GM18861 (cell line): Measurements from ENCODE around the gene POU2F1.
A peak's percentile ranks its signal among the peaks of the same experiment; 100 is the strongest.

Source experiments
- ATAC-seq: cut with Tn5 transposase; IDR thresholded peaks from one replicate; pipeline ENCODE4 v1.9.1; 2021; ENCODE audit not compliant: unreplicated experiment

POU2F1 gene

DNA sequence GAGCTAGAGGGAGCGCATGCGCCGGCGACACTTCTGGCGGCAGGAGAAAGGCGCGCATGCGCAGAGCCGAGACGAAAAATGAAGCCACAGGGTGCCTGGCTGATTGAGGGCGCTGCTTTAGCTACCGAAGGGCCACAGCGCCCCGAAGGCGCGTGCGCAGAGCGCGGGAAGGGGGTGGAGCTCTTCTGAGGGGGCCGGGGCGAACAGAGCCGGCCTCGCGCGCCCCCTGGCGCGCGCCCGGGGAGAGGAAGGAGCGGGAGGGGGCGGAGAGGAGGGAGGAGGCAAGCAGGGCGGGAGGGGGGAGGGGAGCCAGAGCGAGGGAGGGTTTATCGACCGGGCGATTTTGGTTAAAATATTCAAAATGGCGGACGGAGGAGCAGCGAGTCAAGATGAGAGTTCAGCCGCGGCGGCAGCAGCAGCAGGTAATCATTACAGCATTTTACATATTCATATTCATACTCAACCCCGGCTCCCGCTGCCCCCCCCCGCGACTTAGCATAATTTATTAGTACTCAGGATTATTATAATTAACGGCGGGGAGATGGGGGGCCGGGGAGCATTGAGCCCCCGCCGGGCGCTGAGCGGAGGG, at the start of gene POU2F1:
TSS of gene POU2F1 (plus strand) at position 350 of the 589 bp plus-strand sequence. CDS start at position 362, 12 bp downstream.
- ATAC-seq: peak; percentile 55

DNA sequence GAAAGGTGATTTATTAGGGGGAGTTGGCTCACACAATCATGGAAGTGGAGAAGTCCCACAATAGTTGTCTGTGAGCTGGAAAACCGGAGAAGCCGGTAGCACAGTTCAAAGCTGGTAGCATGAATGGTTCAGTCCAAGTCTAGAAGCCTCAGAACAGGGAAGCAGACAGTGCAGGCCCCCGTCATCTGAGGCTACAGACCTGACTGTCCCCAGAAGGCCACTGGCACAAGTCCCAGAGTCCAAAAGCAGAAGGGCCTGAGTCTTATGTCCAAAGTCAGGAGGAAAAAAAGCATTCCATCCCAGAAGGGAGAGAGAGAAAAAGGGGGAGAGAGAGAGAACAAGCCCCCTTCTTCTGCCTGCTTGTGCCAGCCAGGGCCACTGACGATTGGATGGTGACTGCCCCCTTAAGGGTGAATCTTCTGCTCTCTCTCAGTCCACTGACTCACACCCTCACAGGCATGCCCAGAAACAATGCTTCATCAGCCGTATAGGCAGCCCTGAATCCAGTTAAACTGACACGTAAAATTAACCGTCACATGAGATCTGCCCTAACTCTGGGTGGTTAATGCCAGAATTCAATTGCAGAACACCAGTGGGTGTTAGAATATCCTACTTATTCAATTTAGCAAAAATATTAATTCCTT, 49.3 kb upstream of the POU2F1 start:
- no peak for ATAC-seq

DNA sequence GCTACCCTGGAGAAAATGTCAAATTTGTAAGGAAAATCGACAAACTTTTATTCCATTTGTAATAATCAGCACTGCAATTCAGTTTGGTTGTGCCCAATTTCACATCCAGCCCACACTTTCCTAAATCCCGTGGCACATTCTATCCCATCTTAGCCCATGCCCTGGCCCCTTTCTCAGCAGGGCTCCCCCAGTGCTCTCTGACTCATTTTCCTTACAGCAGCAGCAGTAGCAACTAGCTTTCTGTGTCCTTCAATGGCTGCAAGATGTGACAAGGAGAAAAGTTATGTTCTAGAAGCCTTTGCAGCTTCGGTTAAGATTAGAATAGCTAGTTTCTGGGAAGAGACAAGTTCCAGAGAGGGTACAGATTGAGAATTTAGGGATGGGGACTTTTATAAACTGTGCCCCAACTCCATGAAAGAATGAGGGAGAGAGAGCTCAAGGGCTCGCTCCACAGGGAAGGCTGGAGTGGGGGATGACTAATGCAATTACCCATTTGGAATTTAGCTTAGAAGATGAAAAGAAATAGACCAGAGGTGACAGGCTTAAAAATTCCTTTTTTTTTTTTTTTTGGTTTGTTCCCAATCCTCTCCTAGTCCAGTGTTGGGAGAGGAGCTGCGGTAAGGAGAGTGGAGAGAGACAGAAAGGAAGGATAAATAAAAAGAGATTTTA, 47.0 kb upstream of the POU2F1 start:
- ATAC-seq: no peak

DNA sequence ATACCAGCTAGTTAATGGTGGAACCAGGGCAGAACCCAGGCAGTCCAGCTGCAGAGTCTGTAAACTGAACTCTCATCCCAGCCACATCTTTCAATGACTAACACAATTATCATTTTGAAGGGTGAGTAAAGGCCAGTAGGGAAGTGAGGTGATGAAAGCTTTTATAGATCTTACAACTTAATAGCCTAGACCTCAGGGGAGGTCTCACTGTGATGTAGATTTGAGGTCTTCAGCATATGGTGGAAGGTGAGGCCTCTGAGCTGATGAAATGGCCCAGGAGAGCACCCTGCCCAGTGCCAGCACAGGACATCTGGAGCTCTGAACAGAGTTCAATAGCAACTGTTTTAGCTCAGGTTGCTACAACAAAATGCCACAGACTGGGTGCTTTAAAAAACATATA, 44.8 kb upstream of the POU2F1 start:
- ATAC-seq: no peak

DNA sequence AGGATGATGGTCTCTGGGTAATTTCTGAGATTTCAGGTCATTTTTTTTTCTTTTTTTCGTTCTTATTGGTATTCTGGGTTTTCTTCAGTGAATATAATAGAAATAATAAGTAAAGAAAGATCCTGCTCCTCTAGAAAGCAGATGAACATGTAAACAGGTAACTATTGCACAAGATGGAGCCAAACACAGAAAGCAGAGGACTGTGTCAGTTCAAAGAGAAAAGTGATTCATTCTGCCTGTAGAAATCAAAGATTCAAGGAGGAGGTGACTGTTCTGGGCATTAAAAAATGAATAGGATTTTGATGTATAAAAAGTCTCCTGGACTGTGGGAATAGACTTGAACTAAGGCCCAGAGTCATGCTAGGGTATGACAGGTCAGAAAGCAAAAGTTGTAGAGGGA, 41.9 kb upstream of the POU2F1 start:
- ATAC-seq: no peak

DNA sequence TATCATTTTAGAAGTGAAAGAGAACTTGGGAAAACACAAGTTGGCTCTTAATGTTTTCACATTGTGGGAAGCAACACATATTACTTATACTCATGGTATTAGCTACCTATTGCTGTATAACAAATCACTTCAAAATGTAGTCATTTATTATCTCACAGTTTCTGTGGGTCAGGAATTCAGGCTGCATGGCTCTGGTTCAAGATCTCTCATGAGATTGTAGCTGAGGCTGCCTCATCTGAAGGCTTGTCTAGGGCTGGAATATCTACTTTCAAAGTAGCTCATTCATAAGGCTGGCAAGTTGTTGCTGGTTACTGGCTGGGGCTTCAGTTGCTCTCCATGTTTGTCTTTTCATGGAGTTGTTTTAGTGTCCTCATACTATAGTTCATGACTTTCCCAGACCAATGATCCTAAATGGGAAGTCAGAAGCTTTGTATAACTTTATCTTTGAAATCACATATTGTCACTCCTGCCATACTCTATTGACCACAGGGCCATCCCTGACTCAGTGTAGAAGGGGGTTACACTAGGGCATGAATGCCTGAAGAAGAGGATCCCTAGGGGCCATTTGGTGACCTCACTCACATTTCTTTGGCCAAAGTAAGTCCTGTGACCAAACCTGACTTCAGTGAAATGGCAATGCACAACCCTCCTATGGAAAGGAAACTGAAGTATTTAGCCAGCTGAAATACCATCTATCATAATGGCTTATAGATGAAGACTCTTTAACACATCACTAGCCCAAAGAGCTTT, 37.9 kb upstream of the POU2F1 start:
- no peak for ATAC-seq

DNA sequence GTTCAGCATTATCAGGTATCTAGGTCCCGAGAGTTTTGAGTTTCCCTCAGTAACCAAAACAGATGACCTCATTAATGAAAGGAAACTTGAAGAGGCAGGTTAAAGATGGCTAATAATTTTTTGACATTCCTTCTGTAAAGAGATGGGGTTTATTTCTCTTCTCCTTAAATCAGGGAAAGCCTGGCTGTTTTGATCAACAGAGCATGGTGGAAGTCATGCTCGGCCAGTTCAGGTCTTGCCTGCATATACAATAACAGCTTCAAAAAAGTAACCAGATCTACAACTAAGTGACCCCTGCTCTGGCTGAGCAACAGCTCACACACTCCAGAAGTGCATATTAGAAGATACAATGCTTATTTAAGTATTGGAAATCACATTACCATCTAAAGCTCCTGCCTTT, 36.6 kb upstream of the POU2F1 start:
- no peak for ATAC-seq

DNA sequence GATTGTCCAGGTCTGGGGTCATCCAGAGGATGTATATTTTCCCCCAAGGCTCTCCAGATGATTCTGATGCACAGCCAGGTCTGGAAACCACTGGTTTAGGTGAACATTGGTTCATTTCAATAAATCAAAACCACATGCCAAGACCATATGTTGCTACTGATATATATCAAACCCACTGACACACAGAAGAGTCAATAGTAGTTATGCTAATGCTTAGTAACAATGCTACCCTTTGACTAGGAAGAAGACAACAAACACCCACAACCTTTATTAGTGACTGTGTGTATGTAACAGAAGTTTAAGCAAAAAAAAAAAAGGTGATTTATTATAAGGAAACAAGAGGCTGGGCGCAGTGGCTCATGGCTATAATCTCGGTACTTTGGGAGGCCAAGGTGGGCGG, 35.6 kb upstream of the POU2F1 start:
- ATAC-seq: no peak

DNA sequence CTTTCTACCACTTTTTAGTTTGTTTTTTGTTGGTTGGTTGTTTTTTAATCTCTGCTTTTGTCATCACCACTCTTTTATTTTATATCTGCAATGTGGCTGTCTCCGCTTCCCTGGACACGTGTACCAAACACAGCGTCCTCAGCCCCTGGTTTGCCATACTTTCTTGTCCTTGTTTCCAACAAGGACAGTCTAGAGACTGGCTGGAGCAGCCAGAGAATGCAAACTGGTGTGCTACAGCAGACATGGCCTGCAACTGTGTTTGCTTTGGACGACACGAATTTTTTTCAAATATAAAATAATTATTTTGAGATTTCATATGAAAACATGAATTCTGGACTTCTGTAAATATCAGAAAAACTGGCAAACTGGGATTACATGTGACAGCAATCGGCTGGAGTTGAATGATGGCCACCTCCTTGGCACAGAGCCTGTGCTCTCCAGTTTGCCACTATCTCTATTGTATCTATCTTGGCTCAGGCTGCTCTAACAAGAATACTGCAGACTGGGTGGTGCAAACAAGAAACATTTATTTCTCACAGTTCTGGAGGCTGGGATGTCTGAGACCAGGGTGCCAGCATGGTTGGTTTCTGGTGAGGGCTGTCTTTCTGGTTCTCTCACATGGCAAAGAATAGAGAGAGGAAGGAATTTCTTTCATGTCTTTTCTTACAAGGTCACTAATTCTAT, 34.6 kb upstream of the POU2F1 start:
- ATAC-seq: no peak

DNA sequence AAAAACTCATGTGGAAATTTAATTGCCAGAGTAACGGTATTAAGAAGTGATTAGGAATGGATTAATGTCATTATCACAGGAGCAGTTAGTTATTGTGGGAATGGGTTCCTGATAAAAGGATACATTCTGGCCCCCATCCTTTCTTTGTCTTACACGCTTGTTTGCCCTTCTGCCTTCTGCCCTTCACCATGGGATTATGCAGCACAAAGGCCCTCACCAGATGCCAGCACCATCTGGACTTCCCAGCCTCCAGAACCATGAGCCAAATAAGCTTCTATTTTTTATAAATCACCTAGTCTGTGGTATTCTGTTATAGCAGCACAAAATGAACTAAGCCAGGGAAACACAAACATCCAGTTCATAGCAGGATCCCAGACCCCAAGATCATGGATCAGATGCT, 33.9 kb upstream of the POU2F1 start:
- ATAC-seq: no peak

DNA sequence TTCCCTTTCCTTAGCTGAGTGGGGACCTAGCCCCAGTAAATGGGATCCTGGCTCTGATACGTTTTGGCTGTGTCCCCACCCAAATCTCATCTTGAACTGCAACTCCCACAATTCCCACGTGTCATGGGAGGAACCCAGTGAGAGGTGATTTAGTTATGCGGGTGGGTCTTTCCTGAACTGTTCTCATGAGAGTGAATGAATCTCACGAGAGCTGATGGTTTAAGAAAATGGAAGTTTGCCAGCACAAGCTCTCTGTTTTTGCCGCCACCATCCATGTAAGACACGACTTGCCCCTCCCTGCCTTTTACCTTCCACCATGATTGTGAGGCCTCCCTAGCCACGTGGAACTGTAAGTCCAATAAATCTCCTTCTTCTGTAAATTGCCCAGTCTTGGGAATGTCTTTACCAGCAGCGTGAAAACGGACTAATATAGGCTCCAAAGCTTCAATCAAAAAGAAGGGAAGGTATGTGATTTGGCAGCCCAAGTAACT, 29.9 kb upstream of the POU2F1 start:
- no peak for ATAC-seq

DNA sequence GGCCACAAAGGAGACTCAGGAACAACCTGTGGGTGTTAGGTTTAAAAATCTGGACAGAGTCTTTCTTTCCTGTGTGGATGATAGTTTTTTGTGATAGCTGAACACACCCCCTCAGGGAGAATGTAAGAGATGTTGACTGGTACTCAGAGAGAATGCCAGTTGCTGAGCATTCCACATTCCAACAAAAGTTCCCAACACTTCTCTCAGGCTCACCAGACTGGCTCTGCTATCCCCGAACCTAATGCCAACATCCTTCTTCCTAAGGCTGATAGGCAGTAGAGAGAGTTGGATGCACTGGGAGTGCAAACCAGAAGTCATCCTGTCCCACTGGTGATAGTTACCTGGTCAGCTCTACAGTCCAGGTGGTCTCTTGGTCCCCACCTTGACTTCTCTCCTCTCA, 28.7 kb upstream of the POU2F1 start:
- no peak for ATAC-seq

DNA sequence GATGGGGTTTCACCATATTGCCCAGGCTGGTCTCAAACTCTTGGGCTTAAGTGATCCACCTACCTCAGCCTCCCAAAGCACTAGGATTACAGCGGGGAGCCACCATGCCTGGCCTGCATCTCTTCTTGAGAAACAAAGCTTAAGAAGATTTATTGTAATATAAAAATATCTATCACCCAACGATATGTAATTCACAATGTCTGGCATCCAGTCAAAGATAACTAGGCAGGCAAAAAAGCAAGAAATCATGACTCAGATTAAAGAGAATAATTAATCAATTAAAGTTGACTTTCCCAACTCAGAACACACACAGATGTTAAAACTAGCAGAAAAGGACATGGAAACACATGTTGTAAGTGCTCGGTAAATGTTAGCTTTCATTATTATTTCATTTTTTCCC, 26.5 kb upstream of the POU2F1 start:
- ATAC-seq: no peak

DNA sequence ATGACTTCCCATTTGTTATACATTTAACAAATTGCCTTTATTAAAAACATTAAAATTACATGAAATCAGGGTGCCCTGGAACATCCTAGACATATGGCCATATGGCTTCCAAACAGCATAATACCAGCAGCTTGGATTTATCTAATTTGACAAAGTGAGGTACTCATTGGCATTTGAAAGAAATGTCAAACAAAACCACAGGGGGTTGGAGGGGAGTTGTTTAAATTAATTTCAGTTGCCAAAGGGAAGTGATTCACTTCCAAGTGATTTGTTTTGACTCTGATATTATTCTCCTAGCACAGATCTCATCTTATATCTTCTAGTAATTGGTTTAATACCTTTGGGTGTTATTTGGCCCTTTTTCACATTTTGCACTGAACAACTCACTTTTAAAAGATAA, 24.5 kb upstream of the POU2F1 start:
- no peak for ATAC-seq

DNA sequence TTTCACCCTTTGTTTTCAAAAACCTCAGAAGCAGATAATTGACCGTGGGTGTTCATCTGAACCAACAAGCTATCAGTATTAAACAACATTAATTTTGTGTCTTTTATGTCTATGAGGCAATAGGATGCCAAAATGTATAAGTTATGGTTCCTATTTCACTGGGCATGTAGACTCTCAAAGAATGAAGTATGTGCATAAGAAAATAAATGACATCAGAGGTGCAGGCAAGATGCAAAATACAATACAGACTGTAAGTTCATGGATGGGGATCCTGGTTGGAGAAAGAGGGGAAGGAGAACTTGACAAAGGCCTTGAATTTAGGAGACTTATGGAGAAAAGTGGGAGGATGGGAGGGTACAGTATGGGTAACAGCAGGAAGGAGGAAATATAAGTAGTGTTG, 23.4 kb upstream of the POU2F1 start:
- no peak for ATAC-seq

DNA sequence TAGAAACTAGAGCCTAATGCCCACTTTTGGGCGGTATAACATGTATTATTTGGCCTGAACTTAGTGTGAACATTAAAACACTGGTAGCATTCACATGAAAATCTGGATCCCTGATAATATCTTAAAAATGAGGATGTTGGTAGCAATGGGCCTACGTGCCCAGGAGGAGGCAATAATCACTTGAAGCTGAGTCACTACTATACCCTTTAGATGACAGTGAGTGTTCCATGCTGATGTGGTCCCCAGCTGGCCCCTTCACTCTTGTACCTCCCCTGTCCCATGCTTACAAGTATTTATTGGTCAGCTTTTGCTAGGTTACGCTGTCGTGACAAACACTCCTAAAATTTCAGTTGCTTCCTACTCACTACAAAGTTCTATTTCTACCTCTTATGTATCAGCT, 23.0 kb upstream of the POU2F1 start:
- ATAC-seq: no peak

DNA sequence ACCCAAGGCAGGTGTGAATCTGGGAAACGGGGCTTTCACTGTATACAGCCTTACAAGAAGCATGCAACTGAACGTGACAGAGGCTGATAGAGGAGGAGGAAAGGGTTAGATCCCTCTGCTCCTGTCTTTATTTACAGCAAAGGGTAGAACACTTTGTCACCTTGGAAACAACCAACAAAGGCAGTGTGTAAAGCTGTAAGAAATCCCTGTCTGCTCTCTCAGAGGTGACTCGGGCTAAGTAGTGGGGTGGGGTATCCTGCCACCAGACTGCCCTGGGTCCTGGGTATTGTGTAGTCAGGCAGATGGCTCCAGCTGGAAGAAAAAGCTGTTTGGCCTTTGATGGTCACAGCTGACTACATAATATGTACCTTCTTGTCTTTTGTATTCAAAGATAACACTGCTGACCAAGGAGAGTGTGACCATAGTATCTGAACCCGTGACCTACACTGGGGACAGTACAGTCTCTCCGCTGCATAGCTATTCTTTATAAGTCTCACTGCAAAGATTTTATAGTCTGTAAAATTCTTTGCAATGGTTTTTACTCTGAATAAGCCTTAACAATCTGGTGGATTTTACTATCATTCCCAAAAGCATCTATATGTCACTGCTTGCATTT, 22.1 kb upstream of the POU2F1 start:
- ATAC-seq: no peak

DNA sequence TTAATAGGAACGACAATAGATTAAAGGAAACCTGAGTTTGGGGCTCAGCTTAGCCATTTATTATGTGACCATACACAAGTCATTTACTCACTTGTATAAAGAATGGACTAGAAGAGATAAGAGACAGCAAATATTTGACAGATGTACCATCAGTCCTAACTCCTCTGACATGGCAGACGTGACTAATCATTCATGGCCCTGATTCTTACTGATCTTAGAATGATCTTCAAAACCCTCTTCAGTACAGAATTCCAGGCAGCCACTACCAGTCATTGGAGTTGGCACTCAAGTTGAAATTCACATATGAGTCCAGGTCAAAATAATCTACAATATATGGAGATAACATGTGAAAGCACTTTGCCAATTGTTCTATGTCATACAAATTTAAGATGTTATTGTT, 21.0 kb upstream of the POU2F1 start:
- no peak for ATAC-seq

DNA sequence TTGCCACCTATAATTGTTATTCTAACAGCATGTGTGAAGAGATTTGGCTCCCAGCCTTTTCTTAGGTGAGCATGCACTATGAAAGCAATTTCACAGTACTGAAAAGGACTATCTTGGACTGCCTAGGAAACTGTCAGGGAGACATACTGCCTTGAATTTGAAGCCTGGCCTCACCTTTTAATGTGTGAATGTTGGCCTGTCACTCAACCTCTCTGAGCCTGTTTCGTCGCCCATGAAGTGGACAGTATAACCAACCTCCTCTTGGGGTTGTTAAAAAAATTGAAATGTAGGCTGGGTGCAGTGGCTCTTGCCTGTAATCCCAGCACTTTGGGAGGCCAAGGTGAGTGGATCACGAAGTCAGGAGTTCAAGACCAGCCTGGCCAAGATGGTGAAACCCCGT, 20.4 kb upstream of the POU2F1 start:
- no peak for ATAC-seq

DNA sequence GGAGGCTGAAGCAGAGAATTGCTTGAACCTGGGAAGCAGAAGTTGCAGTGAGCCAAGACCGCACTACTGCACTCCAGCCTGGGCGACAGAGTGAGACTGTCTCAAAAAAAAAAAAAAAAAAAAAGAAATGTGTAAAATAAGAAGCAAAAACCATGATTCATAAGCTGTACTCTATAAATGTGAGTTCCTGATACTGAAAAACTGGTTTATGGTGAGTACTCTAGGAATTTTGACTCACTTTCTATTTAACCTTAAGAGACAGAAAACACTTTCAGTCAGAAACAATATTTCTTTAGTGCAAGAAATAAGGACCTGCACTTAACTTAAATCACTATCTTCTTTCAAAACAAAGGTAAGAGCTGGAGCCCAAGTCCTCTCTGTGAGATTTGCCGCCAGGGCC, 19.9 kb upstream of the POU2F1 start:
- no peak for ATAC-seq

DNA sequence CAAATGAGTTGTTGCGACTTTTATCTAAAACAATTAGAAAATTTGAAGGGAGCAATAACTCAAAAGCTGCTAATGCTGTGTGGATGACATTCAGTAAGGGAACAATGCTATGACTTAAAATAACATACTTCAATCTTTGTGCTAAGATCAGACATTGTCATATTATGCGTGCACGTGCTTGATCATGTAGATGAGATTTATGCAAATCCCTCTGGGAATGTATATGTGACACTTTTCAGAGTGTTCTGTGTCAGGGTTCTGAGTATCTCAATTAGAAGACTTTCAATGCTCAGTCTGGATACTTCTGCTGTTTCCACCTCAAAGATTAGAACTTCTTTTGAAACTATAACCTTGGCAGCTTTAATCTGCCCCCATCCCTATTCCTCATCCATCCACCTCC, 18.6 kb upstream of the POU2F1 start:
- ATAC-seq: no peak
